Effector memory CD8-positive, alpha-beta T cell (primary cell): Measurements from ENCODE around the gene BAD.

Experiments used
- ATAC-seq: fragments of 150-1000 bp; cut with Tn5 transposase; replicated peaks from 2 replicates; pipeline ENCODE4 v1.10.0; 2021; ENCODE audit warnings: mild to moderate bottlenecking, moderate library complexity
- DNase-seq, 3 experiments: peaks; one replicate each; pipeline ENCODE4 v3.0.0; 2021
- H3K27ac Mint-ChIP-seq, 2 donors: one replicate each; pipeline ENCODE4 v1.8.0; 2022; ENCODE audit warnings: mild to moderate bottlenecking in 2 of 2, mixed read lengths in 2 of 2, moderate library complexity in 2 of 2
- H3K27me3 Mint-ChIP-seq, 2 donors: one replicate each; pipeline ENCODE4 v1.8.0; 2022; ENCODE audit warnings: mixed read lengths in 2 of 2
- H3K36me3 Mint-ChIP-seq: one replicate; pipeline ENCODE4 v1.8.0; 2022; ENCODE audit warnings: mild to moderate bottlenecking, moderate library complexity, mixed read lengths; ENCODE audit not compliant: insufficient read depth
- H3K4me1 Mint-ChIP-seq, 2 donors: one replicate each; pipeline ENCODE4 v1.8.0; 2022; ENCODE audit warnings: low read depth in 2 of 2, mixed read lengths in 2 of 2
- H3K4me3 Mint-ChIP-seq, 2 donors: one replicate each; pipeline ENCODE4 v1.8.0; 2022; ENCODE audit warnings: mild to moderate bottlenecking in 2 of 2, mixed read lengths in 2 of 2, moderate library complexity in 2 of 2
- H3K9me3 Mint-ChIP-seq, 2 donors: one replicate each; pipeline ENCODE4 v1.8.0; 2022; ENCODE audit warnings: mixed read lengths in 2 of 2

The BAD gene

GRCh38 chr11:64296830-64297698, 12.6 kb upstream of the BAD start:
- no peaks in the 10 kb centered on the region for H3K9me3 Mint-ChIP-seq
- no peak for ATAC-seq
- peaks cover 13% of the 10 kb centered on the region for H3K36me3 Mint-ChIP-seq
- no peak overlapping the region for H3K27ac Mint-ChIP-seq
- peaks cover 19 to 26% of the 10 kb centered on the region in 2 donors for H3K4me1 Mint-ChIP-seq
- peaks cover 70 to 90% of the 10 kb centered on the region in 2 donors for H3K27me3 Mint-ChIP-seq
- no peak for DNase-seq
- H3K4me3 Mint-ChIP-seq: no peak overlapping the region

DNA sequence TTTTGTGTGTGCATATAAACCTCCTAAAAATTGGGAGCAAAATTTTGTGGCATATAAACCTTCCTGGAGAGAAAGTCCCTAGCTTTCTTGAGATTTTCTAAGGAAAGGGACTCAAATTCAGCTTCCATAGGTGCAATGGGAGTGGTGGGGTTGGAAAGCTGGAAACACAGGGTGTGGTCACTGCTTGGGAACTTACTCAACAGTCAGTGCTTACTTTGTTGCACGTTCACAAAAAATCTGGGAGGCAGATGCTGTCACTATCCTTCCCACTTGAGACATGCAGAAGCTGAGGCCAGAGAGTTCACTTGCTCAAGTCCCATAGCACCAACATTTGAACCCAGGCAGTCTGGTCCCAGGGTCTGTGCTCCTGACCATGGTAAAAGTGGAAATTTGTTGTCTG, 11.8 kb upstream of the BAD start:
- ATAC-seq (no peak), DNase-seq (no peak)
- no peak overlapping the region for H3K27ac Mint-ChIP-seq
- H3K27me3 Mint-ChIP-seq: peaks cover 70 to 90% of the 10 kb centered on the region in 2 donors
- peaks cover 19 to 24% of the 10 kb centered on the region in 2 donors for H3K4me1 Mint-ChIP-seq
- H3K36me3 Mint-ChIP-seq: peaks cover 6% of the 10 kb centered on the region
- H3K4me3 Mint-ChIP-seq: no peak overlapping the region
- H3K9me3 Mint-ChIP-seq: no peaks in the 10 kb centered on the region

GRCh38 chr11:64295760-64296159, 11.3 kb upstream of the BAD start:
- H3K9me3 Mint-ChIP-seq: no peaks in the 10 kb centered on the region
- no peak for DNase-seq
- H3K4me3 Mint-ChIP-seq: no peak overlapping the region
- H3K36me3 Mint-ChIP-seq: peaks cover 3% of the 10 kb centered on the region
- no peak overlapping the region for H3K27ac Mint-ChIP-seq
- no peak for ATAC-seq
- peaks cover 17 to 23% of the 10 kb centered on the region in 2 donors for H3K4me1 Mint-ChIP-seq
- peaks cover 70 to 90% of the 10 kb centered on the region in 2 donors for H3K27me3 Mint-ChIP-seq

DNA sequence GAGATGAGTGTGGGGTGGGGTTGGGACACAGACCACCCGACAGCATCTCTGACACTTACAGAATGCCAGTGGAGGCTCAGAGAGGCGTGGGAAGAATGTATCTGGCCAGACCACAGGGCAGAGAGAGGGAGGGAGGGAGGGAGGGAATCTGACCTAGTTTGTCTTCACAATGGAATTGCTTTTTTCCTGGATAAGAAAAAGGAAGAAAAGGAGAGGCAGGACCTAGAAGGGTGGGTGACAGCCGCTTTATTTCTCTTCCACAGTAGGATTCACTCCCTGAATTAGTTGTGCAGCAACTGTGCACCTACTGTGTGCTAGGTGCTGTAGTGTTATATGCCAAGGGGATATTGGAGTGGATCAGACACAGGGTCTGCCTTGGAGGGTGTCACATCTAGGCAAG, 10.3 kb upstream of the BAD start:
- Mint-ChIP-seq H3K9me3 (no peaks in the 10 kb centered on the region), H3K36me3 (peaks cover 7% of the 10 kb centered on the region), H3K4me3 (no peak overlapping the region), H3K4me1 (peaks cover 9 to 20% of the 10 kb centered on the region in 2 donors), H3K27ac (no peak overlapping the region), H3K27me3 (peaks cover 68 to 88% of the 10 kb centered on the region in 2 donors)
- DNase-seq (no peak), ATAC-seq (no peak)

GRCh38 chr11:64292460-64293254, 8.2 kb upstream of the BAD start:
- H3K27me3 Mint-ChIP-seq: peaks cover 55 to 67% of the 10 kb centered on the region in 2 donors
- peaks cover 12% of the 10 kb centered on the region for H3K36me3 Mint-ChIP-seq
- peaks cover 5 to 10% of the 10 kb centered on the region in 2 donors for H3K4me1 Mint-ChIP-seq
- no peak overlapping the region for H3K27ac Mint-ChIP-seq
- H3K9me3 Mint-ChIP-seq: no peaks in the 10 kb centered on the region
- DNase-seq (no peak), ATAC-seq (no peak)
- H3K4me3 Mint-ChIP-seq: peak overlapping the region; percentile 68

GRCh38 chr11:64291752-64292459, 7.4 kb upstream of the BAD start:
- Mint-ChIP-seq H3K4me3 (peak overlapping the region in 1 of 2 donors; percentile 68), H3K4me1 (peaks cover under 1 to 7% of the 10 kb centered on the region in 2 donors), H3K36me3 (peaks cover 15% of the 10 kb centered on the region), H3K9me3 (no peaks in the 10 kb centered on the region), H3K27ac (no peak overlapping the region), H3K27me3 (peaks cover 47 to 60% of the 10 kb centered on the region in 2 donors)
- DNase-seq (no peak), ATAC-seq (peak; percentile 75)

DNA sequence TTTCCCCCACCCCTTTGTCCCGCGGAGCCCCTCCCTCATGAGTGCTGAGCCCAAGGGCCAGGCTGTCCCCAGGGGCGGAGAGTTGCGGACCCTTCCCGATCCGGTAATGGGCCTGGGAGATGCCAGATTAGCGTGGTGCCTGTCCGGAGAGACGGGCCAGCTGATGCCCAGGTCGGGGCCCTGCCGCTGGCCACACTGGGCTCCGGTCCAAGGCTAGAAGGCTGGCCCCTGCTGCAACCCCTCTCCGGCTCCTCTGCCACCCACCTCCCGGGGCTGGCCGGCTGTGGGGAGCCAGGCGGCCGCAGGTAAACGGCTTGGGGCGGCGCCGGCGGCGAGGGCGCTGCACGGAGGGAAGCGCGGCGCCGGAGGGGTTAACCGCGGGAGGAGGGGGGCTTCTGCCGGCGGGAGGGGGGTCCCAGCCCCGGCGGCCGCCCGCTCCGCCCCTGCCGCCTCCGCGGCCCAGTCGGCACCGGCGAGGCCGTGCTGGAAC, 6.8 kb upstream of the BAD start, which contains the start of gene KCNK4:
KCNK4 (plus strand) TSS at position 41 of the 490 bp plus-strand sequence. CDS start 1,717 bp downstream, outside the sequence.
- no peak for ATAC-seq
- Mint-ChIP-seq H3K9me3 (no peaks in the 10 kb centered on the region), H3K27ac (no peak within 1 kb of the TSS), H3K4me1 (peaks cover 7 to 13% of the 10 kb centered on the region in 2 donors), H3K27me3 (peaks cover 41 to 54% of the 10 kb centered on the region in 2 donors), H3K4me3 (peak within 1 kb of the TSS; percentile 73 to 74), H3K36me3 (peaks cover 21% of the 10 kb centered on the region)
- DNase-seq: no peak

DNA sequence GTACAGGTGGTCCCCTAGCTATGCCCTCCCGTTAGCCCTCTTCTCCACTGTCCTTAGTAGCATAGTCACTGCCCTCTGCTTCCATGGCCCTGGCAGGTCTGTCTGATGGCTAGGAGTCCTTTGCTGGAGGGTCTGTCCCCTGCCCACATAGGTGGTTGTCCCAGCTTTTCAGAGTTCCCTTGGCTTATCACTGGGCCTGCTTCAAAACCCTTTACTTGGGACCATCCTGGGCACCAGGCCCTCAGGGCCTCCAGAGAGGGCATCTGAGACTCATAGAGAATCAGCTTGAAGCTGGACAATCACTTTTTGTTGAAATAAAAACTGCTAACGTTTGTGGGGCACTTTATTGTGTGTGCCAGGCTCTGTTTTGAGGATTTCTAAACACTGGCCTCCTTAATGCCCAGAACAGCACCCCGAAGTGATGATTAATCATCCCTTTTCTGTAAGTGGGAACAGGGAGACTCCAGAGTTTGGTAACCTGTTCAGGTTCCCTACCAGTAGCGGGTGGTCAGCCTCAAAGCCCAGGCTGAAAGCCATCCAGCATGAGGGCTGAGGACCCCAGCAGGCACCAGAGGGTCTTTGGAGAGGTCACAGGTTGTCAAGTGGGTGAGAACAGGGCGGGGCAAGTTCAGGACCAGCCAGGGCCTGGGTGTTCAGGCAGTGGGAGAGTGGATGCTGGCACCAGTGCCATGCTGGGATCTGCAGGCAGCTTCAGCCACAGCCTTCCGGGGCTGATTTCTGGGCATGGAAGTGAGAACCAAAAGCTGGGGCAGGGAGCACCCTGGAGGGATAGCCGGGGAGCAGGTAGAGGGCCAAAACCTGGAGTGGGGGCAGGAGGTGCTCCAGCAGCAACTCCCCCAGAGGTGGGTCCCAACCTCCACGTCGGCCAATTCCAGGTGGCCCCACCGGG, 6.1 kb upstream of the BAD start:
- H3K4me1 Mint-ChIP-seq: peaks cover 8 to 16% of the 10 kb centered on the region in 2 donors
- H3K4me3 Mint-ChIP-seq: peak overlapping the region; percentile 73 to 74
- peaks cover 34 to 47% of the 10 kb centered on the region in 2 donors for H3K27me3 Mint-ChIP-seq
- DNase-seq (no peak), ATAC-seq (no peak)
- peaks cover 25% of the 10 kb centered on the region for H3K36me3 Mint-ChIP-seq
- H3K27ac Mint-ChIP-seq: no peak overlapping the region
- no peaks in the 10 kb centered on the region for H3K9me3 Mint-ChIP-seq

- Mint-ChIP-seq H3K36me3 (peaks cover 38% of the 10 kb centered on the region), H3K4me3 (no peak overlapping the region)
- DNase-seq: no peak
Observed at GRCh38 chr11:64289002-64289564, 4.6 kb upstream of the BAD start.

DNA sequence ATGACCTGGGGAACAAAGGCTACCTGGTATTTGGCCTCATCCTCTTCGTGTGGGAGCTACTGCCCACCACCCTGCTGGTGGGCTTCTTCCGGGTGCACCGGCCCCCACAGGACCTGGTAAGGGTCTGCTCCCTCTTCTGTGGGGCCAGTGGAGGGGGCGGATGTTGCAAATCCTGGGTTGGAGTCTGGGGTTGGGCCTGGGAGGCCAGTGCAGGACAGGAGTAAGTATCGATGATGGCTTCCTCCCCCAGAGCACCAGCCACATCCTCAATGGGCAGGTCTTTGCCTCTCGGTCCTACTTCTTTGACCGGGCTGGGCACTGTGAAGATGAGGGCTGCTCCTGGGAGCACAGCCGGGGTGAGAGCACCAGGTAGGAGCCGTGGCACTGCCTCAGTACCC, 3.9 kb upstream of the BAD start:
- Mint-ChIP-seq H3K27ac (no peak overlapping the region), H3K9me3 (no peaks in the 10 kb centered on the region), H3K4me1 (peaks cover 14 to 20% of the 10 kb centered on the region in 2 donors), H3K4me3 (no peak overlapping the region), H3K27me3 (peaks cover 14 to 24% of the 10 kb centered on the region in 2 donors), H3K36me3 (peaks cover 43% of the 10 kb centered on the region)
- ATAC-seq (no peak), DNase-seq (no peak)

More at GRCh38 chr11:64289002-64289564, 4.6 kb upstream of the BAD start:
- H3K4me1 Mint-ChIP-seq: peaks cover 11 to 16% of the 10 kb centered on the region in 2 donors
- ATAC-seq: no peak
- H3K9me3 Mint-ChIP-seq: no peaks in the 10 kb centered on the region
- H3K27me3 Mint-ChIP-seq: peaks cover 21 to 31% of the 10 kb centered on the region in 2 donors
- no peak overlapping the region for H3K27ac Mint-ChIP-seq

DNA sequence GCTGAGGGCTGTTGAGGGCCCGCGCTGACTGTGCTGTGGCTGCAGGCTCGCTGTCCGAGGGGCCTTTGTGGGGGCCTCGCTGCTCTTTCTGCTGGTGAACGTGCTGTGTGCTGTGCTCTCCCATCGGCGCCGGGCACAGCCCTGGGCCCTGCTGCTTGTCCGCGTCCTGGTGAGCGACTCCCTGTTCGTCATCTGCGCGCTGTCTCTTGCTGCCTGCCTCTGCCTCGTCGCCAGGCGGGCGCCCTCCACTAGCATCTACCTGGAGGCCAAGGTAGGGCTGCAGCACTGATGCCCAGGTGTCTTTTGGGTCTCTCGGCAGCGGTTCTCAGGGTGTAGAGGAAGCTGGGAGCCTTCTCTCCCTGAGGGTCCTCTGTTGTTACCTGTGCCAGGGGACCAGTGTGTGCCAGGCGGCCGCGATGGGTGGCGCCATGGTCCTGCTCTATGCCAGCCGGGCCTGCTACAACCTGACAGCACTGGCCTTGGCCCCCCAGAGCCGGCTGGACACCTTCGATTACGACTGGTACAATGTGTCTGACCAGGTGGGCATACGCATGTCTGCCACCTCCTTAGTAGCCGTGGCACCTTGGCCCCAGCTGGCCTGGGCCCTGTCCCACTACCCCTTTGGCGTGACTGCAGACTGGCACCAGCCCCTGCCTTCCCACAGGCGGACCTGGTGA, 3.3 kb upstream of the BAD start:
- Mint-ChIP-seq H3K4me3 (no peak overlapping the region), H3K9me3 (no peaks in the 10 kb centered on the region), H3K27me3 (peaks cover 8 to 19% of the 10 kb centered on the region in 2 donors), H3K36me3 (peaks cover 46% of the 10 kb centered on the region), H3K4me1 (peaks cover 14 to 25% of the 10 kb centered on the region in 2 donors), H3K27ac (no peak overlapping the region)
- ATAC-seq (no peak), DNase-seq (no peak)
